ENCODE data around the gene NCBP2.

GRCh38 chr3:196938576-196938975 lies 3.8 kb downstream of the NCBP2 start:
- TF ChIP-seq SMC3 (conservative IDR thresholded peaks at IDR 0.05; ENCODE audit: poor library complexity): no peak
- TF ChIP-seq RAD21 (conservative IDR thresholded peaks at IDR 0.05): no peak
- TF ChIP-seq CTCF (IDR thresholded peaks at IDR 0.05; ENCODE audit: poor library complexity, severe bottlenecking): no peak
